Keratinocyte (primary cell): ENCODE measurements around the gene L3MBTL2.

Source experiments
- CTCF ChIP-seq, 3 experiments: IDR thresholded peaks in 1 of 3; conservative IDR thresholded peaks in 1 of 3; optimal IDR thresholded peaks in 1 of 3; 2 replicates in 2 of 3; 3 replicates in 1 of 3; pipeline versions ENCODE3 to v1.5.1; 2011; ENCODE audit warnings: low read length in 3 of 3, mild to moderate bottlenecking in 3 of 3, moderate library complexity in 2 of 3, control low read depth in 1 of 3, inconsistent platforms in 1 of 3; ENCODE audit not compliant: insufficient read depth in 2 of 3; ENCODE audit errors: extremely low read depth in 1 of 3
- EZH2 ChIP-seq: IDR thresholded peaks from one replicate; pipeline ENCODE4 v1.6.1; 2012; ENCODE audit warnings: inconsistent platforms, mild to moderate bottlenecking, low read length, moderate library complexity

- TF ChIP-seq CTCF (optimal IDR thresholded peaks at IDR 0.05 in 1 of 3, IDR thresholded peaks at IDR 0.05 in 1 of 3, conservative IDR thresholded peaks at IDR 0.05 in 1 of 3; ENCODE audit: extremely low read depth in 1 of 3, insufficient read depth in 2 of 3, low read length in 3 of 3), result no peak
- no peak for TF ChIP-seq EZH2
These were observed 58.6 kb downstream of the L3MBTL2 start for GRCh38 chr22:41263704-41264103.
